Endothelial cell of umbilical vein (primary cell): ENCODE measurements around the gene RIC8B. TPM values are rescaled to one million over a fixed set of nuclear protein-coding genes. Genes with fewer than 3 reads are reported as not detected.
"Not testable (repeated sequence)": the region's sequence is repeated elsewhere in the genome, so short reads cannot be mapped to it uniquely, and the experiment has no call there.

ENCODE experiments used
- BruUV-seq: library from RNA; stranded (reverse); fragments of 400-500 nt; replicated peaks from 2 replicates; lab custom pipeline; 2021; lab: Mats Ljungman, UMichigan
- CTCF ChIA-PET: fragments of 300-600, 350-600 bp; sonication (Branson Sonifier 250); formaldehyde crosslinking; loops from one replicate; lab custom pipeline; 2021; ENCODE audit warnings: antibody characterized with exemption, inconsistent platforms; lab: Charles Lee
- POLR2A ChIA-PET: fragments of 300-600, 350-600 bp; sonication (Branson Sonifier 250); formaldehyde crosslinking; loops from one replicate; lab custom pipeline; 2021; ENCODE audit warnings: antibody characterized with exemption, inconsistent platforms; lab: Charles Lee
- DNase-seq: peaks from one replicate; pipeline ENCODE4 v3.0.0-alpha.2; 2011; ENCODE audit warnings: low read depth, low spot score
- FAIRE-seq: peaks from 2 replicates; lab custom pipeline; 2011; peaks lifted over from hg19 to GRCh38; lab: Jason Lieb, UNC
- H2AFZ ChIP-seq: 2 replicates; pipeline ENCODE4 v1.6.0; 2012; ENCODE audit warnings: low read depth, low read length, control low read depth, inconsistent platforms
- H3K27ac ChIP-seq: 2 replicates; pipeline ENCODE4 v1.5.1; 2011; ENCODE audit warnings: low read depth, mild to moderate bottlenecking, control low read depth, low read length, moderate library complexity; ENCODE audit not compliant: insufficient read depth
- H3K27me3 ChIP-seq, 2 experiments: 2 replicates each; pipeline versions ENCODE4 v1.6.0 to v1.6.1; 2011; ENCODE audit warnings: low read length in 2 of 2, mixed read lengths in 1 of 2; ENCODE audit not compliant: control insufficient read depth in 2 of 2, insufficient read depth in 2 of 2
- H3K36me3 ChIP-seq, 2 experiments: 2 replicates in 1 of 2; 3 replicates in 1 of 2; pipeline ENCODE4 v1.5.1; 2011; ENCODE audit warnings: low read length in 2 of 2, mild to moderate bottlenecking in 1 of 2, moderate library complexity in 1 of 2; ENCODE audit not compliant: control insufficient read depth in 2 of 2, insufficient read depth in 2 of 2; ENCODE audit errors: extremely low read depth in 1 of 2
- H3K4me1 ChIP-seq: 3 replicates; pipeline ENCODE4 v1.5.1; 2011; ENCODE audit warnings: mild to moderate bottlenecking, low read length; ENCODE audit not compliant: control insufficient read depth, insufficient read depth; ENCODE audit errors: extremely low read depth
- H3K4me2 ChIP-seq: 2 replicates; pipeline ENCODE4 v1.6.1; 2011; ENCODE audit warnings: low read length, control low read depth, mixed read lengths; ENCODE audit not compliant: insufficient read depth
- H3K4me3 ChIP-seq, 3 experiments: fragments of 200-600 bp in 1 of 3; sonication (generic), shearing (Covaris generic) in 1 of 3; replicated peaks in 1 of 3; 2 replicates each; pipeline ENCODE4 v1.5.1; 2011 to 2016; ENCODE audit warnings: control low read depth in 3 of 3, low read length in 3 of 3, mild to moderate bottlenecking in 2 of 3, inconsistent platforms in 1 of 3, low read depth in 1 of 3, moderate library complexity in 1 of 3; ENCODE audit not compliant: insufficient read depth in 1 of 3
- H3K79me2 ChIP-seq: 2 replicates; pipeline ENCODE4 v1.6.0; 2012; ENCODE audit warnings: low read length, inconsistent platforms; ENCODE audit not compliant: control insufficient read depth, insufficient read depth
- H3K9ac ChIP-seq: replicated peaks from 2 replicates; pipeline ENCODE3; 2011; ENCODE audit warnings: low read length, control low read depth; ENCODE audit not compliant: insufficient read depth; ENCODE audit errors: extremely low read depth
- H3K9me1 ChIP-seq: replicated peaks from 3 replicates; pipeline ENCODE4 v1.6.0; 2011; ENCODE audit warnings: mild to moderate bottlenecking, low read length; ENCODE audit not compliant: control insufficient read depth, insufficient read depth; ENCODE audit errors: extremely low read depth
- H3K9me3 ChIP-seq: replicated peaks from 2 replicates; pipeline ENCODE4 v1.5.1; 2012; ENCODE audit warnings: low read length, inconsistent platforms; ENCODE audit not compliant: control insufficient read depth, insufficient read depth
- H4K20me1 ChIP-seq: replicated peaks from 2 replicates; pipeline ENCODE3; 2011; ENCODE audit warnings: mild to moderate bottlenecking, low read length; ENCODE audit not compliant: control insufficient read depth, insufficient read depth; ENCODE audit errors: extremely low read depth
- FOS ChIP-seq: IDR thresholded peaks from 2 replicates; pipeline ENCODE4 v1.6.1; 2011; ENCODE audit warnings: mild to moderate bottlenecking, low read length, moderate library complexity, borderline replicate concordance; ENCODE audit not compliant: insufficient read depth
- MYC ChIP-seq: IDR thresholded peaks from one replicate; pipeline ENCODE4 v1.6.1; 2011; ENCODE audit warnings: mild to moderate bottlenecking, low read depth, low read length
- POLR2AphosphoS5 ChIP-seq: IDR thresholded peaks from 2 replicates; pipeline ENCODE4 v1.6.1; 2012; ENCODE audit warnings: low read depth, mild to moderate bottlenecking, control low read depth, low read length, moderate library complexity; ENCODE audit not compliant: insufficient read depth
- dilution Hi-C: fragments of 300-500 bp; cut with MboI; formaldehyde crosslinking; loops from one replicate; pipeline ENCODE4 v1.15.0; 2019; ENCODE audit warnings: low sequenced_read_pairs; ENCODE audit not compliant: extremely low pct_ligation_motif_present
- intact Hi-C: fragments of 100-400 bp; cut with micrococcal nuclease; formaldehyde crosslinking; loops from one replicate; pipeline ENCODE4 v1.10.0; 2022
- polyA plus RNA-seq, 4 experiments: library from polyadenylated mRNA; depleted of rRNA in 3 of 4; stranded (reverse) in 3 of 4; unstranded in 1 of 4; fragments of >200 nt; gene quantifications; 2 replicates each; pipeline versions ENCODE4 v1.2.1 to v1.2.3, GENCODE V29; 2011 to 2012; ENCODE audit warnings: missing spikeins in 1 of 4
- total RNA-seq: library from RNA; stranded (reverse); gene quantifications from 2 replicates; pipeline ENCODE4 v1.2.3, GENCODE V29; 2021
- TF ChIP-seq, protein P1 (sequence below): IDR thresholded peaks from 2 replicates; pipeline ENCODE4 v1.6.1; 2011; ENCODE audit not compliant: insufficient read depth, insufficient read length

RIC8B gene
- total and polyA plus RNA-seq, 2 donors (not counting 3 experiments of a cell fraction or from before 2014, with no cell fraction given), result 4.1 to 13.7 TPM

DNA sequence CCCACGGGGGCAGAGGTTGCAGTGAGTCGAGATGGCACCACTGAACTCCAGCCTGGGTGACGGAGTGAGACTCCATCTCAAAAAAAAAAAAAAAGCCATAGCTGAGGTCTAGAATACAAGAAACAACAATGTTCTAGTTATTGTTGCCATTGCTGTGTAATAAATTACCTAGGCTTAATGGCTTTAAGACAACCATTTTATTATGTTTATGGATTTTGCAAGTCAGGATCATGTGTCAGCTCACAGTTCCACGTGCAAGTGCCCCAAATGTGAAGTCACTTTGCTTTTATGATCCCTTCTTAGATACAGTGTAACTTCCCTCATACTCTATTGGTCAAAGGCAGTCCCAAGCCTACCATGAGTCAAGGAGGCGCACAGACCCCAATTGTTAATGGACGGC lies 49.5 kb upstream of the RIC8B start:
- H3K4me2 ChIP-seq, result no peak overlapping the region
- POLR2A ChIA-PET, result no interaction called here
- no peak overlapping the region for H3K27ac ChIP-seq
- no peak overlapping the region for H3K9ac ChIP-seq
- no peak for FAIRE-seq
- CTCF ChIA-PET, result interaction anchor here (0.7 kb wide), 1 partner anchor 10 kb away, joined by 3 read pairs; no protein-coding TSS in a partner anchor
- H2AFZ ChIP-seq, result no peak overlapping the region
- H3K36me3 ChIP-seq, result no peaks in the 10 kb centered on the region
- dilution Hi-C loops, result no loop called here
- no peak for DNase-seq
- TF ChIP-seq MYC (no peak), FOS (no peak), POLR2AphosphoS5 (no peak)
- TF ChIP-seq, protein P1, sequence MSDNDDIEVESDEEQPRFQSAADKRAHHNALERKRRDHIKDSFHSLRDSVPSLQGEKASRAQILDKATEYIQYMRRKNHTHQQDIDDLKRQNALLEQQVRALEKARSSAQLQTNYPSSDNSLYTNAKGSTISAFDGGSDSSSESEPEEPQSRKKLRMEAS, result no peak
- H3K4me1 ChIP-seq, result no peaks in the 10 kb centered on the region
- H3K9me1 ChIP-seq, result no peaks in the 10 kb centered on the region
- BruUV-seq, result no TSS peak
- no peaks in the 10 kb centered on the region for H4K20me1 ChIP-seq
- H3K27me3 ChIP-seq, result peaks cover 5 to 6% of the 10 kb centered on the region in 2 experiments
- H3K79me2 ChIP-seq, result no peaks in the 10 kb centered on the region
- no peaks in the 10 kb centered on the region for H3K9me3 ChIP-seq
- intact Hi-C loops, result no loop called here
- H3K4me3 ChIP-seq, result no peak overlapping the region

DNA sequence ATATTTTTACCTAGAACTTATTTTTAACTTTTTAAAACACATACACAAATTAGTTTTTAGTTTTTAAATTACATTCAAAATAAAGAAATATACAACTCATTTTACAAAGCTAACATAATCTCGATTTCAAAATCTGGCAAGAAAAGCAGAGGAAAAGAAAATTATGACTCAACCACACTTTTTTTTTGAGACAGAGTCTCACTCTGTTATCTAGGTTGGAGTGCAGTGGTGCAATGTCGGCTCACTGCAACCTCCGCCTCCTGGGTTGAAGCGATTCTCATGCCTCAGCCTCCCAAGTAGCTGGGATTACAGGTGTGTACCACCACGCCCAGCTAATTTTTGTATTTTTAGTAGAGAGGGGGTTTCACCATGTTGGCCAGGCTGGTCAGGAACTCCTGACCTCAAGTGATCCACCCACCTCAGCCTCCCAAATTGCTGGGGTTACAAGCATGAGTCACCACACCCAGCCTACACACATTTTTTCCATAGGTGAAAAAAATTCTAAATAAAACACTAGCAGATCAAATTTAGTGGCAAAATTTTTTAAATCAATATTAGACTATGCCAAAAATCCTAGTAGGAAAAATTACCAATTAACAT lies 47.8 kb upstream of the RIC8B start:
- H3K36me3 ChIP-seq, H3K4me1 ChIP-seq, POLR2A ChIA-PET, H3K9ac ChIP-seq, dilution Hi-C loops, H4K20me1 ChIP-seq, CTCF ChIA-PET, BruUV-seq, H3K27ac ChIP-seq, FAIRE-seq, H3K27me3 ChIP-seq, H3K4me3 ChIP-seq, H3K9me3 ChIP-seq, H3K9me1 ChIP-seq, H3K79me2 ChIP-seq, H3K4me2 ChIP-seq, intact Hi-C loops, DNase-seq, H2AFZ ChIP-seq: not testable (repeated sequence)
